Vagina (tissue), 2 donors: Measurements from ENCODE around the gene ZSCAN1. TPM values are rescaled to one million over a fixed set of nuclear protein-coding genes. Genes with fewer than 3 reads are reported as not detected.
A peak's percentile ranks its signal among the peaks of the same experiment; 100 is the strongest.

Source experiments
- DNase-seq, 2 donors: peaks; one replicate each; pipeline ENCODE4 v3.0.0-alpha.2; 2017; ENCODE audit errors: extremely low spot score in 2 of 2
- H3K27ac ChIP-seq: fragments of 200-600 bp; sonication (generic); one replicate; pipeline ENCODE4 v1.5.1; 2019
- H3K27me3 ChIP-seq: fragments of 200-600 bp; sonication (generic); one replicate; pipeline ENCODE4 v1.5.1; 2019
- H3K36me3 ChIP-seq, 2 donors: fragments of 200-600 bp; sonication (generic); one replicate each; pipeline ENCODE4 v1.5.1; 2017 to 2019
- H3K4me1 ChIP-seq: fragments of 200-600 bp; sonication (generic); one replicate; pipeline ENCODE4 v1.5.1; 2019
- H3K4me3 ChIP-seq, 2 donors: fragments of 200-600 bp; sonication (generic); 1 replicate in 1 of 2; 2 replicates in 1 of 2; pipeline ENCODE4 v1.5.1; 2016 to 2019
- H3K9me3 ChIP-seq: fragments of 200-600 bp; sonication (generic); one replicate; pipeline ENCODE4 v1.5.1; 2019
- POLR2A ChIP-seq, 2 donors: fragments of 450-650 bp; IDR thresholded peaks; one replicate each; pipeline ENCODE4 v1.6.1; 2017; ENCODE audit warnings: antibody characterized with exemption in 2 of 2, mild to moderate bottlenecking in 2 of 2, moderate library complexity in 2 of 2
- POLR2AphosphoS5 ChIP-seq, 2 donors: sonication (generic); formaldehyde crosslinking; IDR thresholded peaks; one replicate each; pipeline ENCODE4 v1.9.0; 2017; ENCODE audit warnings: antibody characterized with exemption in 2 of 2, mild to moderate bottlenecking in 2 of 2, low read depth in 1 of 2; ENCODE audit not compliant: insufficient read depth in 1 of 2
- intact Hi-C: fragments of 100-400 bp; cut with DNase I; formaldehyde crosslinking; loops from one replicate; pipeline ENCODE4 v1.15.1; 2023
- total RNA-seq: library from RNA; depleted of rRNA; stranded (reverse); fragments of >200 nt; gene quantifications from one replicate; pipeline ENCODE4 v1.2.3, GENCODE V29; 2016
- TF ChIP-seq, protein P1 (sequence below), 3 experiments: fragments of 450-650 bp in 2 of 3; fragments of 200-600 bp in 1 of 3; sonication (generic) in 1 of 3; IDR thresholded peaks; one replicate each; pipeline ENCODE4 v1.5.1; 2017 to 2019; ENCODE audit warnings: antibody characterized with exemption in 3 of 3, mild to moderate bottlenecking in 2 of 3, moderate library complexity in 2 of 3

The ZSCAN1 gene
- total RNA-seq, 1 donor from 2014 or later, result not detected

DNA sequence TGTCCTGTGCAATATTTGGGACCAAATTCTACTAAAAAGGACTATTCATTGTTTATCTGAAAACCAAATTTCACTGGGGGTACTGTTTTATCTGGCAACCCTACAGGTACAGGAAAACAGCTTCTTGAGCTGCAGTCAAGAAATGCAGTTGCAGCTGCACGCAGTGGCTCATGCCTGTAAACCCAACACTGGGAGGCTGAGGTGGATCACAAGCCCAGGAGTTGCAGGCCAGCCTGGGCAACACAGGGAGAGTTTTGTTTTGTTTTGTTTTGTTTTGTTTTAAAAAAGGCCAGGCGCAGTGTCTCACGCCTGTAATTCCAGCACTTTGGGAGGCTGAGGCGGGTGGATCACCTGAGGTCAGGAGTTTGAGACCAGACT lies 11.6 kb upstream of the ZSCAN1 start:
- H3K4me3 ChIP-seq, result no peak overlapping the region
- no peaks in the 10 kb centered on the region for H3K36me3 ChIP-seq
- intact Hi-C loops, result loop anchor here (5.0 kb wide), 1 partner anchor 135 kb away; no protein-coding TSS in a partner anchor
- H3K27ac ChIP-seq, result no peak overlapping the region
- DNase-seq, result no peak
- no peaks in the 10 kb centered on the region for H3K27me3 ChIP-seq
- TF ChIP-seq POLR2AphosphoS5 (IDR thresholded peaks at IDR 0.05; ENCODE audit: insufficient read depth in 1 of 2, low read depth in 1 of 2) (no peak), POLR2A (IDR thresholded peaks at IDR 0.05) (no peak)
- TF ChIP-seq, protein P1, sequence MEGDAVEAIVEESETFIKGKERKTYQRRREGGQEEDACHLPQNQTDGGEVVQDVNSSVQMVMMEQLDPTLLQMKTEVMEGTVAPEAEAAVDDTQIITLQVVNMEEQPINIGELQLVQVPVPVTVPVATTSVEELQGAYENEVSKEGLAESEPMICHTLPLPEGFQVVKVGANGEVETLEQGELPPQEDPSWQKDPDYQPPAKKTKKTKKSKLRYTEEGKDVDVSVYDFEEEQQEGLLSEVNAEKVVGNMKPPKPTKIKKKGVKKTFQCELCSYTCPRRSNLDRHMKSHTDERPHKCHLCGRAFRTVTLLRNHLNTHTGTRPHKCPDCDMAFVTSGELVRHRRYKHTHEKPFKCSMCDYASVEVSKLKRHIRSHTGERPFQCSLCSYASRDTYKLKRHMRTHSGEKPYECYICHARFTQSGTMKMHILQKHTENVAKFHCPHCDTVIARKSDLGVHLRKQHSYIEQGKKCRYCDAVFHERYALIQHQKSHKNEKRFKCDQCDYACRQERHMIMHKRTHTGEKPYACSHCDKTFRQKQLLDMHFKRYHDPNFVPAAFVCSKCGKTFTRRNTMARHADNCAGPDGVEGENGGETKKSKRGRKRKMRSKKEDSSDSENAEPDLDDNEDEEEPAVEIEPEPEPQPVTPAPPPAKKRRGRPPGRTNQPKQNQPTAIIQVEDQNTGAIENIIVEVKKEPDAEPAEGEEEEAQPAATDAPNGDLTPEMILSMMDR (IDR thresholded peaks at IDR 0.05), result no peak
- no peaks in the 10 kb centered on the region for H3K9me3 ChIP-seq
- H3K4me1 ChIP-seq, result no peaks in the 10 kb centered on the region

DNA sequence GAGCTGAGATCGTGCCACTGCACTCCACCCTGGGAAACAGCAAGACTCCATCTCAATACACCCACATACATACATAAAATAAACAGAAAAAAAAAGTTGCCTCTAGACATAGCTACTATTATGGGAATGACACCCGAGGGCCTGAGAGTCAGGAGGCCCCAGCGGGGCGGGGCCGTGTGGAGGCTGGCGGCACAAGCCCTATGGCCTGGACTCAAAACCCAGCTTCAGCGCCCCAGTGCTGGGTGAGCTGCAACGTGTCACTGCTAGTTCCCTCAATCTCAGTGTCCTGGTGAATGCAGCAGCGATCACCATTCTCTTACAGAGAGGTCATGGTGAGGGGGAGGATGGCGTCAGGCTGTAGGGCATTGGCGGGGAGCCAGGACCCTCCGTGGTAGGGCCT lies 9.2 kb upstream of the ZSCAN1 start:
- intact Hi-C loops, result loop anchor here (5.0 kb wide), 1 partner anchor 133 kb away; no protein-coding TSS in a partner anchor
- Histone ChIP-seq H3K4me1 (no peaks in the 10 kb centered on the region), H3K9me3 (no peaks in the 10 kb centered on the region), H3K4me3 (no peak overlapping the region), H3K27ac (no peak overlapping the region), H3K27me3 (no peaks in the 10 kb centered on the region), H3K36me3 (no peaks in the 10 kb centered on the region)
- TF ChIP-seq POLR2AphosphoS5 (IDR thresholded peaks at IDR 0.05; ENCODE audit: insufficient read depth in 1 of 2, low read depth in 1 of 2), result no peak
- no peak for TF ChIP-seq POLR2A (IDR thresholded peaks at IDR 0.05)
- TF ChIP-seq, protein P1 (IDR thresholded peaks at IDR 0.05), result no peak
- no peak for DNase-seq

DNA sequence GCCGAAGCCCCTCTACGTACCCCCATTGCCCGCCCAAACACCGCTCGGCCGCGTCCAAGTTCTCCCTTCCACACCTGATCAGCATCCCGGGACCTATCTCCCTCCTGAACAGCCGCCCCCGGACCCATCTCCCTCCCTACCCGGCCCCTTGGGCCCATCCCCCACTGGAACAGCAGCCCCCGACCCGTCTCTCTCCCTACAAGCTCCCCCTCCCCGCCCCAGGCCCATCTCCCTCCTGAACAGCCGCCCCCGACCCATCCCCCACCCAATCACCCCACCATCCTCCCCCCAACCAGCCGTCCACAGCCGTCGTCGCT lies 610 bp downstream of the ZSCAN1 start:
- no peaks in the 10 kb centered on the region for H3K36me3 ChIP-seq
- H3K9me3 ChIP-seq, result no peaks in the 10 kb centered on the region
- no peak for DNase-seq
- peak overlapping the region; percentile 46 to 51 for H3K4me3 ChIP-seq
- no peaks in the 10 kb centered on the region for H3K27me3 ChIP-seq
- no peak for TF ChIP-seq POLR2A (IDR thresholded peaks at IDR 0.05)
- no peak for TF ChIP-seq POLR2AphosphoS5 (IDR thresholded peaks at IDR 0.05; ENCODE audit: insufficient read depth in 1 of 2, low read depth in 1 of 2)
- TF ChIP-seq, protein P1 (IDR thresholded peaks at IDR 0.05), result no peak
- no peak overlapping the region for H3K27ac ChIP-seq
- H3K4me1 ChIP-seq, result no peaks in the 10 kb centered on the region
- intact Hi-C loops, result no loop called here

DNA sequence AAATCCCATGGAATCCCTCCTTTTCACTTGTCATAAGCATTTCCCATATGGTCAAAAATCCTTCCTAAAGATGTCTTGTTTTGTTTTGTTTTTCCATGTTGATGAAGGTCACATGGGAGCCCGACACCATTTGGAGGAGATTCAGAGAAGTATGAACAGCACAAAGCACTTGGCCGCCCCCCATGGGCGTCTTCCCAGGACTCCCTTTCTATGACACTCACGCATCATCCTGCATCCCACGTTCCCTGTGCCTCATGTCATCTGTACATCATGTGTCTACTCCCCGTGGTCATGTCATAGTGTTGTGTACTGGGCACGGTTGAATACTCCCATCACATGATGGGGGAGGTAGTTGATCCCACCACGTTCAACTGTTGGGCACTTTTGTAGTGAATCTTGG lies 2.0 kb downstream of the ZSCAN1 start:
- DNase-seq, result no peak
- Histone ChIP-seq H3K4me3 (no peak overlapping the region), H3K4me1 (no peaks in the 10 kb centered on the region), H3K27ac (no peak overlapping the region), H3K36me3 (no peaks in the 10 kb centered on the region), H3K27me3 (no peaks in the 10 kb centered on the region), H3K9me3 (no peaks in the 10 kb centered on the region)
- TF ChIP-seq POLR2AphosphoS5 (IDR thresholded peaks at IDR 0.05; ENCODE audit: insufficient read depth in 1 of 2, low read depth in 1 of 2), result no peak
- TF ChIP-seq, protein P1 (IDR thresholded peaks at IDR 0.05), result no peak
- TF ChIP-seq POLR2A (IDR thresholded peaks at IDR 0.05), result no peak
- intact Hi-C loops, result no loop called here

DNA sequence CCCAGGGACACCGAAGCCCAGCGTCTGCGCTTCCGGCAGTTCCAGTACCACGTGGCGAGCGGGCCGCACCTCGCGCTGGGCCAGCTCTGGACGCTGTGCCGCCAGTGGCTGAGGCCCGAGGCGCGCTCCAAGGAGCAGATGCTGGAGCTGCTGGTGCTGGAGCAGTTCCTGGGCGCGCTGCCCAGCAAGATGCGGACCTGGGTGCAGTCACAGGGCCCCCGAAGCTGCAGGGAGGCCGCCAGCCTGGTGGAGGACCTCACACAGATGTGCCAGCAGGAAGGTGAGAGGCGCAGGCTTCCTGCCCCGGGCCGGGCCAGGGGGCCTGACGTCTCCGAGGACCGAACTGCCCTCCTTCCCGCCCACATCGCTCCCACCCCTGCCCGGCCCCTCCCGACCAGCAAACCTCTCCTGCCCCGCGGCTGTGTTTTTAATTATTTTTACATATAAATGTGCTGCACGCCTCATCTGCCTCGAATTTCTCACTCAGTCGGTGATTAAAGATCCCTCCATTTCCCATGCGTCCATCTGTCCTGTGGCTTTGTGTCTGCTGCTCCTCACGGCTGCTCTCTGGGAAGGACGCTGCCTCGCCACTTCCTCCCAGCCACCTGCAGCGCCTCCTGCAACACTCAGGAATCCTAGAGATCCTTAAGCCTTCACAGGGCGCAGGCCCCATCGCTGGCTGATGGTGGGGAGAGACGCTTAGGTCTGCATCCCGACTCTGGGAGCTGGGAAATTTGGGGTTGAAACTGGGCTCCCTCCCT lies 4.3 kb downstream of the ZSCAN1 start:
- intact Hi-C loops, result no loop called here
- no peak overlapping the region for H3K4me3 ChIP-seq

More for the DNA sequence above, 4.3 kb downstream of the ZSCAN1 start:
- no peaks in the 10 kb centered on the region for H3K27me3 ChIP-seq
- peaks cover 6% of the 10 kb centered on the region for H3K9me3 ChIP-seq
- TF ChIP-seq POLR2A (IDR thresholded peaks at IDR 0.05) (no peak), POLR2AphosphoS5 (IDR thresholded peaks at IDR 0.05; ENCODE audit: insufficient read depth in 1 of 2, low read depth in 1 of 2) (no peak)
- TF ChIP-seq, protein P1 (IDR thresholded peaks at IDR 0.05), result no peak
- no peak for DNase-seq
- H3K36me3 ChIP-seq, result no peaks in the 10 kb centered on the region
- H3K27ac ChIP-seq, result no peak overlapping the region
- no peaks in the 10 kb centered on the region for H3K4me1 ChIP-seq
